H1 (cell line): ENCODE data around the gene ITPKB. TPM values are rescaled to one million over a fixed set of nuclear protein-coding genes. Genes with fewer than 3 reads are reported as not detected.

Experiments used
- CTCF ChIA-PET: fragments of 300-600 bp; sonication (Branson Sonifier 250); formaldehyde crosslinking; loops from one replicate; lab custom pipeline; 2021; ENCODE audit not compliant: partially characterized antibody; lab: Charles Lee
- POLR2A ChIA-PET: fragments of 300-600 bp; sonication (Branson Sonifier 250); formaldehyde crosslinking; loops from one replicate; lab custom pipeline; 2021; ENCODE audit warnings: inconsistent platforms; ENCODE audit not compliant: partially characterized antibody; lab: Charles Lee
- DNase-seq, 2 experiments: peaks; one replicate each; pipeline versions ENCODE4 v3.0.0 to v3.0.0-alpha.2; 2010 to 2022; ENCODE audit warnings: low spot score in 2 of 2, low read depth in 1 of 2, mixed read lengths in 1 of 2
- FAIRE-seq: peaks from 2 replicates; lab custom pipeline; 2011; peaks lifted over from hg19 to GRCh38; lab: Jason Lieb, UNC
- H2AFZ ChIP-seq: 2 replicates; pipeline ENCODE4 v1.8.1; 2012; ENCODE audit warnings: low read length, inconsistent platforms
- H2AK5ac ChIP-seq: 2 replicates; pipeline ENCODE4 v1.6.1; 2013; ENCODE audit warnings: low read depth, low read length
- H2BK120ac ChIP-seq: replicated peaks from 2 replicates; pipeline ENCODE3; 2013; ENCODE audit warnings: low read depth, low read length, inconsistent platforms
- H2BK12ac ChIP-seq: 2 replicates; pipeline ENCODE4 v1.6.1; 2013; ENCODE audit warnings: low read depth, low read length
- H2BK15ac ChIP-seq: 2 replicates; pipeline ENCODE4 v1.6.1; 2013; ENCODE audit warnings: low read length
- H2BK20ac ChIP-seq: 2 replicates; pipeline ENCODE4 v1.6.1; 2013; ENCODE audit warnings: low read length
- H2BK5ac ChIP-seq: 2 replicates; pipeline ENCODE4 v1.6.1; 2013; ENCODE audit warnings: low read depth, low read length
- H3K14ac ChIP-seq: 2 replicates; pipeline ENCODE4 v1.6.1; 2013; ENCODE audit warnings: inconsistent platforms; ENCODE audit not compliant: insufficient read length
- H3K18ac ChIP-seq: 2 replicates; pipeline ENCODE4 v1.6.1; 2013; ENCODE audit warnings: low read length; ENCODE audit errors: extremely low read depth
- H3K23ac ChIP-seq: 2 replicates; pipeline ENCODE4 v1.6.1; 2013; ENCODE audit warnings: inconsistent platforms; ENCODE audit not compliant: insufficient read length
- H3K23me2 ChIP-seq: 2 replicates; pipeline ENCODE4 v1.6.1; 2013; ENCODE audit warnings: low read depth, low read length
- H3K27ac ChIP-seq: 2 replicates; pipeline ENCODE4 v1.6.1; 2011; ENCODE audit warnings: low read depth, low read length, inconsistent platforms
- H3K27me3 ChIP-seq, 4 experiments: replicated peaks in 1 of 4; 1 replicate in 1 of 4; 2 replicates in 3 of 4; pipeline versions ENCODE4 v1.6.1 to v1.8.1; 2011 to 2013; ENCODE audit warnings: low read length in 3 of 4, mild to moderate bottlenecking in 3 of 4, inconsistent platforms in 2 of 4, mixed read lengths in 2 of 4, moderate library complexity in 1 of 4; ENCODE audit not compliant: control insufficient read depth in 3 of 4, insufficient read depth in 3 of 4; ENCODE audit errors: extremely low read depth in 1 of 4
- H3K36me3 ChIP-seq, 4 experiments: 2 replicates each; pipeline versions ENCODE4 v1.6.1 to v1.8.1; 2011 to 2013; ENCODE audit warnings: mild to moderate bottlenecking in 4 of 4, low read length in 3 of 4, moderate library complexity in 2 of 4, control low read depth in 1 of 4, inconsistent platforms in 1 of 4; ENCODE audit not compliant: insufficient read depth in 4 of 4, control insufficient read depth in 2 of 4
- H3K4ac ChIP-seq: replicated peaks from 2 replicates; pipeline ENCODE3; 2013; ENCODE audit warnings: low read length, low read depth, mixed read lengths, inconsistent platforms; ENCODE audit not compliant: insufficient read length
- H3K4me1 ChIP-seq, 4 experiments: replicated peaks in 1 of 4; 1 replicate in 1 of 4; 2 replicates in 3 of 4; pipeline versions ENCODE4 v1.6.1 to v1.8.1; 2011 to 2013; ENCODE audit warnings: low read length in 3 of 4, inconsistent platforms in 2 of 4, mixed read lengths in 1 of 4; ENCODE audit not compliant: insufficient read depth in 4 of 4, control insufficient read depth in 3 of 4
- H3K4me2 ChIP-seq, 2 experiments: 2 replicates each; pipeline versions ENCODE4 v1.6.1 to v1.8.1; 2011 to 2013; ENCODE audit warnings: low read depth in 2 of 2, low read length in 2 of 2, control low read depth in 1 of 2, inconsistent platforms in 1 of 2, mild to moderate bottlenecking in 1 of 2; ENCODE audit not compliant: insufficient read depth in 1 of 2
- H3K4me3 ChIP-seq, 4 experiments: fragments of 200-600, 300-600 bp in 1 of 4; sonication (generic), shearing (Covaris generic), sonication (Bioruptor Twin) in 1 of 4; 2 replicates each; pipeline versions ENCODE4 v1.5.1 to v1.8.1; 2011 to 2016; ENCODE audit warnings: low read length in 4 of 4, low read depth in 3 of 4, control low read depth in 2 of 4, inconsistent platforms in 2 of 4, mild to moderate bottlenecking in 2 of 4, mixed read lengths in 1 of 4, moderate library complexity in 1 of 4; ENCODE audit not compliant: insufficient read depth in 2 of 4; ENCODE audit errors: extremely low read depth in 1 of 4
- H3K56ac ChIP-seq: replicated peaks from 2 replicates; pipeline ENCODE3; 2013; ENCODE audit warnings: low read depth, mild to moderate bottlenecking, mixed read lengths, low read length, inconsistent platforms; ENCODE audit not compliant: insufficient read length
- H3K79me1 ChIP-seq: 2 replicates; pipeline ENCODE4 v1.6.1; 2013; ENCODE audit warnings: low read depth, low read length, control low read depth
- H3K79me2 ChIP-seq, 2 experiments: 2 replicates each; pipeline versions ENCODE4 v1.6.1 to v1.8.1; 2012 to 2013; ENCODE audit warnings: low read length in 2 of 2, mild to moderate bottlenecking in 2 of 2, inconsistent platforms in 1 of 2; ENCODE audit not compliant: insufficient read depth in 2 of 2, control insufficient read depth in 1 of 2
- H3K9ac ChIP-seq, 4 experiments: replicated peaks in 1 of 4; 1 replicate in 1 of 4; 2 replicates in 3 of 4; pipeline versions ENCODE4 v1.6.1 to v1.8.1; 2011 to 2013; ENCODE audit warnings: low read depth in 3 of 4, low read length in 3 of 4, control low read depth in 2 of 4, mild to moderate bottlenecking in 2 of 4, moderate library complexity in 2 of 4, inconsistent platforms in 1 of 4; ENCODE audit errors: extremely low read depth in 1 of 4
- H3K9me3 ChIP-seq, 2 experiments: 2 replicates each; pipeline versions ENCODE4 v1.6.1 to v1.8.1; 2012 to 2013; ENCODE audit warnings: mild to moderate bottlenecking in 2 of 2, moderate library complexity in 2 of 2, control low read depth in 1 of 2, inconsistent platforms in 1 of 2, low read depth in 1 of 2, low read length in 1 of 2, mixed read lengths in 1 of 2; ENCODE audit not compliant: insufficient read depth in 2 of 2
- H4K20me1 ChIP-seq, 2 experiments: replicated peaks in 1 of 2; 2 replicates each; pipeline versions ENCODE3 to v1.8.1; 2011 to 2013; ENCODE audit warnings: inconsistent platforms in 2 of 2, low read length in 2 of 2, mild to moderate bottlenecking in 1 of 2; ENCODE audit not compliant: insufficient read depth in 2 of 2, control insufficient read depth in 1 of 2
- H4K5ac ChIP-seq: 2 replicates; pipeline ENCODE4 v1.6.1; 2013; ENCODE audit warnings: low read length, low read depth, mixed read lengths, inconsistent platforms; ENCODE audit not compliant: insufficient read length
- H4K8ac ChIP-seq: 2 replicates; pipeline ENCODE4 v1.8.0; 2013; ENCODE audit warnings: mild to moderate bottlenecking, moderate library complexity, low read length, inconsistent platforms; ENCODE audit not compliant: insufficient read depth; ENCODE audit errors: extremely low read depth
- H4K91ac ChIP-seq: replicated peaks from 2 replicates; pipeline ENCODE3; 2013; ENCODE audit warnings: low read length, mixed read lengths, inconsistent platforms; ENCODE audit not compliant: insufficient read length
- BCL11A ChIP-seq, 2 experiments: IDR thresholded peaks; one replicate each; pipeline ENCODE4 v1.6.1; 2011; ENCODE audit warnings: low read depth in 2 of 2, low read length in 2 of 2, mild to moderate bottlenecking in 2 of 2
- PHF8 ChIP-seq: fragments of 200-600 bp; sonication (generic); conservative IDR thresholded peaks from 2 replicates; pipeline ENCODE4 v1.7.1; 2012; ENCODE audit warnings: low read depth, mild to moderate bottlenecking, inconsistent platforms, low read length, moderate library complexity
- SAP30 ChIP-seq: fragments of 300-600 bp; sonication (generic); IDR thresholded peaks from 2 replicates; pipeline ENCODE4 v1.7.1; 2012; ENCODE audit warnings: low read length, moderate library complexity, mild to moderate bottlenecking, inconsistent platforms; ENCODE audit not compliant: insufficient read depth, insufficient replicate concordance
- ZNF274 ChIP-seq: IDR thresholded peaks from 2 replicates; pipeline ENCODE4 v1.7.0; 2012; ENCODE audit warnings: low read length, borderline replicate concordance; ENCODE audit errors: extremely low read depth
- WGBS, 2 experiments: shearing (Covaris generic) in 1 of 2; methylation state at CpG; one replicate each; pipeline versions ENCODE4 v1.1.6 to v1.1.7; 2013 to 2015; ENCODE audit warnings: low lambda C conversion rate in 2 of 2, mixed read lengths in 2 of 2, inconsistent platforms in 1 of 2, low coverage in 1 of 2, missing lambda C conversion rate in 1 of 2; ENCODE audit not compliant: insufficient replicate concordance in 2 of 2, insufficient coverage in 1 of 2, insufficient read length in 1 of 2; ENCODE audit errors: extremely low coverage in 1 of 2, missing lambda C conversion rate in 1 of 2; 5-methylcytosine and 5-hydroxymethylcytosine counted together
- polyA plus RNA-seq, 7 experiments: library from polyadenylated mRNA; depleted of rRNA in 3 of 7; stranded (reverse) in 5 of 7; unstranded in 2 of 7; fragments of >200 nt in 5 of 7; fragments of 200-250 nt in 2 of 7; gene quantifications; 1 replicate in 5 of 7; 2 replicates in 1 of 7; 4 replicates in 1 of 7; pipeline versions ENCODE4 v1.2.1 to v1.2.3, GENCODE V29; 2011 to 2013; ENCODE audit warnings: missing spikeins in 2 of 7, mixed read lengths in 2 of 7
- total RNA-seq: library from RNA; stranded (reverse); fragmentation: NEBNext Ultra II Directional; extraction: Animal tissue kit (Norgen Biotek cat#: 25700); gene quantifications from 2 replicates; pipeline ENCODE4 v1.2.1, GENCODE V29; 2021

Gene ITPKB
- total and polyA plus RNA-seq, 2 of the 8 experiments (the other 6 are each of a cell fraction or from before 2014, with no cell fraction given), result 1.7 to 4.8 TPM

DNA sequence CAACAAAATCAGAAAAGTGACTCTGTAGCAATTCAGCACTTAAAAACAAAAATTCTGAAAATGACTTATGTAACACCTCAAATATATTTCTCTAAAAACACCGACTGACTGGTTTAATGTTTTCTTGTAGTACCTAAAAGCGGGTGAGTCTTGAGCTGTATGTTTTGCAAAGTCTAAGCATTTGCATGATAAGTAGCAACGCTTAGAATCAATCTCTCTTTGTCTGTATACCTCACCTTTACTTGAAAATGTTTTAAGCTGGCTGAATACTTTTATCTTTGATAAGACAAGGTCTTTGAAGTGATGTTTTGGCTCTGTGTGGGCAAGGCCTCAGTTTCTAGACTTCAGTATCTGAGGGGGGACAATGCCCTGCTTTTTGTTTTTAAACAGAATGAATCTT is 8.2 kb downstream of the ITPKB start:
- Histone ChIP-seq H2AFZ (no peak overlapping the region), H3K27ac (no peak overlapping the region), H4K91ac (no peak overlapping the region), H3K4me3 (peak overlapping the region in 1 of 4 experiments; percentile 12; a peak in 1 of 8 replicates), H3K4me1 (peaks cover 3 to 9% (median 7%) of the 10 kb centered on the region in 4 experiments), H2AK5ac (no peak overlapping the region), H2BK20ac (no peak overlapping the region), H3K14ac (no peak overlapping the region), H2BK12ac (no peak overlapping the region), H3K79me1 (no peaks in the 10 kb centered on the region; the same call in 1 of the 2 replicates), H3K9me3 (no peaks in the 10 kb centered on the region), H3K18ac (no peak overlapping the region), H3K56ac (no peak overlapping the region), H2BK5ac (no peak overlapping the region), H3K4ac (no peak overlapping the region), H3K27me3 (peaks cover 0 to 12% (median 6%) of the 10 kb centered on the region in 4 experiments; a peak in 5 of 7 replicates), H4K8ac (no peak overlapping the region), H3K23me2 (no peaks in the 10 kb centered on the region), H2BK120ac (no peak overlapping the region), H3K4me2 (no peak overlapping the region; a peak in 1 of 4 replicates), H3K9ac (no peak overlapping the region), H3K79me2 (no peaks in the 10 kb centered on the region), H4K20me1 (no peaks in the 10 kb centered on the region), H4K5ac (no peak overlapping the region), H3K36me3 (no peaks in the 10 kb centered on the region), H3K23ac (no peak overlapping the region), H2BK15ac (no peak overlapping the region)
- 28% methylated on average over 3 of the region's 3 CpGs; no CpG with 5 or more reads in 1 of the 2 experiments for WGBS, 2 experiments
- no peak for DNase-seq
- ChIA-PET CTCF (interaction anchor here (0.9 to 1.6 kb wide), 4 partner anchors 8 to 105 kb away, joined by 3 to 7 read pairs (median 3); partner anchors contain the start of gene ITPKB), POLR2A (no interaction called here)
- FAIRE-seq, result no peak
- no peak for TF ChIP-seq PHF8
- TF ChIP-seq SAP30, result no peak
- TF ChIP-seq ZNF274, result no peak
- no peak for TF ChIP-seq BCL11A (IDR thresholded peaks at IDR 0.05; ENCODE audit: low read depth in 2 of 2, low read length in 2 of 2)
